ENCODE results near the gene VPS33B. TPM values are rescaled to one million over a fixed set of nuclear protein-coding genes. Genes with fewer than 3 reads are reported as not detected.
A peak's percentile ranks its signal among the peaks of the same experiment; 100 is the strongest.
"Not testable (repeated sequence)": the region's sequence is repeated elsewhere in the genome, so short reads cannot be mapped to it uniquely, and the experiment has no call there.

Gene VPS33B
- total and polyA plus RNA-seq, 3 experiments from 2014 or later, result 10.6 to 20.6 (median 20.4) TPM

GRCh38 chr15:91046056-91046455 is 23.7 kb upstream of the VPS33B start:
- not testable (repeated sequence) for H3K36me3 Mint-ChIP-seq; H3K9me3 ChIP-seq (ENCODE audit: low read length); DNase-seq

DNA sequence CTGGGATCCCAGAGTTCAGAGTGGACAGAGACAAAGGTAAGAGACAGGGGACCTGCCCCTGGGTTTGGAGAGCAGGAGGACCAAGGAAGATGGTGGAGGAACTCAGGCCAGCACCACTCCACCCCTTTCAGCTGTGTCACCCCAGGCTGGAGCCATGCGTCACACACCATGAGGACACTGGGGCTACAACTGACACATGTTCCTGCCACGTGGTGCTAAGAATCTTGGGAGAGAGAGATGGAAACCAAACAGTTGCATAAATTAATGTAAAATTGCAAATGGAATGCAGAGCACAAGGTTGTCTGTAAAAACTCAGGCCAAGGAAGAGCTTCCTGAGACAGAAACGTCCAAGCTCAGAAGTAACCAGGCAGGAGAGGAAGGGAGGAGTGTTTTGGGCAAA is 22.7 kb upstream of the VPS33B start:
- ChIA-PET CTCF (interaction anchor here (0.8 to 1.2 kb wide), 2 partner anchors 12 to 113 kb away, joined by 3 to 4 read pairs; partner anchors contain the start of gene HDDC3), POLR2A (no interaction called here)
- no peaks in the 10 kb centered on the region for H3K27me3 ChIP-seq (ENCODE audit: insufficient read depth, low read length, poor library complexity, severe bottlenecking)
- H3K9me3 Mint-ChIP-seq, result no peaks in the 10 kb centered on the region
- H3K36me3 ChIP-seq (ENCODE audit: insufficient read depth, low read length), result no peaks in the 10 kb centered on the region
- H3K36me3 Mint-ChIP-seq, result no peaks in the 10 kb centered on the region
- peaks cover 25 to 29% (median 28%) of the 10 kb centered on the region in 3 donors for H3K4me1 Mint-ChIP-seq
- peaks cover 0 to 1% of the 10 kb centered on the region in 2 donors for H3K27me3 Mint-ChIP-seq
- no peak overlapping the region for H3K27ac ChIP-seq (ENCODE audit: low read depth, low read length)
- no peak for DNase-seq
- no peaks in the 10 kb centered on the region for H3K9me3 ChIP-seq (ENCODE audit: low read length)
- peak overlapping the region in 3 of 8 donors; percentile 0 to 93 (median 11) for H3K27ac Mint-ChIP-seq
- H3K4me3 ChIP-seq (ENCODE audit: low read length), result no peak overlapping the region
- no peak overlapping the region for H3K4me3 Mint-ChIP-seq
- peaks cover 16% of the 10 kb centered on the region for H3K4me1 ChIP-seq (ENCODE audit: insufficient read depth, low read length)

More at GRCh38 chr15:91046056-91046455, 23.7 kb upstream of the VPS33B start:
- peaks cover 18% of the 10 kb centered on the region for H3K4me1 ChIP-seq (ENCODE audit: insufficient read depth, low read length)
- H3K36me3 ChIP-seq (ENCODE audit: insufficient read depth, low read length); POLR2A ChIA-PET; H3K27ac Mint-ChIP-seq; H3K4me3 ChIP-seq (ENCODE audit: low read length); H3K9me3 Mint-ChIP-seq; H3K27me3 Mint-ChIP-seq; H3K27ac ChIP-seq (ENCODE audit: low read depth, low read length); H3K27me3 ChIP-seq (ENCODE audit: insufficient read depth, low read length, poor library complexity, severe bottlenecking); H3K4me3 Mint-ChIP-seq: not testable (repeated sequence)
- peaks cover 25 to 29% (median 28%) of the 10 kb centered on the region in 3 donors for H3K4me1 Mint-ChIP-seq
- CTCF ChIA-PET, result interaction anchor here (0.8 kb wide), 1 partner anchor 114 kb away, joined by 3 read pairs; the partner anchor contains the start of gene HDDC3

DNA sequence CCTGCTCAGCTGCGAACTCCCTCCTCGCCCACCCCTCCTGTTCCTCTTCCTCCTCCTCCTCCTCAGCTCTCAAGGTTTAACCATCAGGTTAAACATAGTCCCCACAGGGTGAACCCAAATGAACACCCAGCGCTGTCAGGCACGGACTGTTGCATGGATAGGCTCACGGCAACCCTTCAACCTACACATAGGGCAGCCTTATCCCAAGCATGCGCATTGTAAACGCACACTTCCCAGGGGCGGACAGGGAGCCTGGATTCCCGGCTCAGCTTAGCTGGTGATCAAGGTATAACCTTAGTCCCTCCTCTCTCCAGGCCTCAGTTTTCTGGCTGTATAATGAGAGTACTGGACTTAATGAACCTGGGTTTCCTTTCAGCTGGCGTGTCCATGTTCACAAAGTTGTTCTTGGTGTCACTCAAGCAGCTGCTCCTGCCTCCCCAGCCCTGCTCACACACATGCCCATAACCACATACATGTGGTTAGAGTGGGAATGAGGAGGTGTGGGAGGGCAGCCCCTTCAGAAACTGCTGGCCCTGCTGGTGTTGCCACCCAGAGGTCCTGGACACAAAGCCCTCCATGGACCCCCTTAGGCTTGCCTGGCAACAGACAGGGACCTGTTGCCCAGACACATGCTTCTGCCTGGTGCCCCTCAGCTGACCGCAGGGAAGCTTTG is 20.9 kb upstream of the VPS33B start:
- peaks cover 9% of the 10 kb centered on the region for H3K4me1 ChIP-seq (ENCODE audit: insufficient read depth, low read length)
- Mint-ChIP-seq H3K9me3 (no peaks in the 10 kb centered on the region), H3K27me3 (peaks cover 1 to 5% of the 10 kb centered on the region in 2 donors), H3K4me3 (no peak overlapping the region), H3K27ac (peak overlapping the region in 1 of 8 donors; percentile 38), H3K4me1 (peaks cover 12 to 14% (median 13%) of the 10 kb centered on the region in 3 donors), H3K36me3 (no peaks in the 10 kb centered on the region)
- no peak overlapping the region for H3K27ac ChIP-seq (ENCODE audit: low read depth, low read length)
- H3K9me3 ChIP-seq (ENCODE audit: low read length), result no peaks in the 10 kb centered on the region
- no peak overlapping the region for H3K4me3 ChIP-seq (ENCODE audit: low read length)
- no peaks in the 10 kb centered on the region for H3K27me3 ChIP-seq (ENCODE audit: insufficient read depth, low read length, poor library complexity, severe bottlenecking)
- ChIA-PET CTCF (interaction anchor here (1.0 to 1.2 kb wide), 3 partner anchors 10 to 111 kb away, joined by 3 to 4 read pairs (median 3); partner anchors contain the start of gene HDDC3), POLR2A (no interaction called here)
- DNase-seq, result no peak
- H3K36me3 ChIP-seq (ENCODE audit: insufficient read depth, low read length), result no peaks in the 10 kb centered on the region

GRCh38 chr15:91040856-91041255 is 18.5 kb upstream of the VPS33B start:
- Mint-ChIP-seq H3K9me3 (no peaks in the 10 kb centered on the region), H3K4me3 (no peak overlapping the region), H3K36me3 (no peaks in the 10 kb centered on the region), H3K27ac (no peak overlapping the region), H3K27me3 (peaks cover 5 to 6% of the 10 kb centered on the region in 2 donors), H3K4me1 (no peaks in the 10 kb centered on the region)
- ChIA-PET POLR2A (no interaction called here), CTCF (no interaction called here)
- no peak overlapping the region for H3K27ac ChIP-seq (ENCODE audit: low read depth, low read length)
- H3K4me1 ChIP-seq (ENCODE audit: insufficient read depth, low read length), result no peaks in the 10 kb centered on the region
- DNase-seq, result no peak
- no peak overlapping the region for H3K4me3 ChIP-seq (ENCODE audit: low read length)
- no peaks in the 10 kb centered on the region for H3K27me3 ChIP-seq (ENCODE audit: insufficient read depth, low read length, poor library complexity, severe bottlenecking)
- no peaks in the 10 kb centered on the region for H3K36me3 ChIP-seq (ENCODE audit: insufficient read depth, low read length)
- no peaks in the 10 kb centered on the region for H3K9me3 ChIP-seq (ENCODE audit: low read length)

GRCh38 chr15:91039996-91040395 is 17.6 kb upstream of the VPS33B start:
- CTCF ChIA-PET, result no interaction called here
- H3K4me3 Mint-ChIP-seq, result no peak overlapping the region

DNA sequence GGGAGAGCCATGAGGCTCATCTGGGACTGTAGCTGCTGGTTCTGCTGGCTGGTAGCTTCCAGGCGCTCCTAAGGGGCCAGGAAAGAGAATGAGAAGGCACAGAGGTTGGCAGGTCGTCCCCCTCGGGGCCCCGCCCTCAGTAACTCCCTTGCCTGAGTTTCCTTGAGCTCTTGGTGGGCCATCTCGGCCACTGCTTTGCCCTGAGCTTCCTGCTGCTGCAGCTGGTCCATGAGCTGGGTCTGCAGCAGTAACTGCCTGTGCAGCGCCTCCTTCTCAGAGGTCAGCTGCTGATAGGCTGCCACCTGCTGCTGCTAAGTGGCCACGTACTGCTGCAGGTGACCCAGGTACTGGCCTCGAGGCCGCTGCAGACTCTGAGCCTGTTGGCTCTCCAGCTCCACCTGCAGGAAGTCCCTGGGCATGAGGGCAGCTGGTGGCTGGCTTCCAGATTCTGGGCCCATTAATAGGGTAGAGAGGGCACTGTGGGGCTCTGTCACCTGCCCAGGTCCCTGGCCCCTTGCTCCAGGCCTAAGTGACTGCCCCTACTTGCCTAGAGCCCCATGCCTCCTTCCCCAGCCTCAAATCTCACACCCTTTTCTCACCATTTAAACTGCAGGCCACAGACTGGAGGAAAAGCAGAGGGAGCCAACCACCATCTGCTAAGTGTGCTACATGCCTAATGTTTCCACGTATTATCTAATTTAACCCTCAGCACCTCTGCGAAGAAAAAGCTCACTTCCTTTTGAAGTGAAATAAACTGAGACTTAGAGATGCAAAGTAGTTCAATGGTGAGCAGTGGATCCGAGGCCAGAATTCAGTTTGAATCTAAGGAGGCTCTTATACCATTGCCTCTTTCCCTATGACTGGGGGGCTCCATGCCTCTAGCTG is 10.8 kb upstream of the VPS33B start:
- no peaks in the 10 kb centered on the region for H3K9me3 Mint-ChIP-seq
- POLR2A ChIA-PET, result no interaction called here
- H3K4me1 ChIP-seq (ENCODE audit: insufficient read depth, low read length), result no peaks in the 10 kb centered on the region
- H3K27ac ChIP-seq (ENCODE audit: low read depth, low read length), result no peak overlapping the region
- H3K27me3 Mint-ChIP-seq, result peaks cover 0 to 3% of the 10 kb centered on the region in 2 donors
- H3K27ac Mint-ChIP-seq, result peak overlapping the region in 2 of 8 donors; percentile 3 to 42
- no peaks in the 10 kb centered on the region for H3K36me3 Mint-ChIP-seq
- H3K4me1 Mint-ChIP-seq, result peaks cover 0 to 8% (median 7%) of the 10 kb centered on the region in 3 donors
- CTCF ChIA-PET, result interaction anchor here (0.7 to 3.2 kb wide), 19 partner anchors 9 to 740 kb away, joined by 3 to 21 read pairs (median 4); partner anchors contain the start of genes HDDC3, RCCD1, UNC45A and VPS33B
- peak; percentile 25 to 69 (median 38) for DNase-seq
- H3K36me3 ChIP-seq (ENCODE audit: insufficient read depth, low read length), result no peaks in the 10 kb centered on the region
- no peak overlapping the region for H3K4me3 ChIP-seq (ENCODE audit: low read length)
- H3K9me3 ChIP-seq (ENCODE audit: low read length), result no peaks in the 10 kb centered on the region
- peak overlapping the region in 1 of 7 donors; percentile 27 for H3K4me3 Mint-ChIP-seq
- H3K27me3 ChIP-seq (ENCODE audit: insufficient read depth, low read length, poor library complexity, severe bottlenecking), result no peaks in the 10 kb centered on the region

More at GRCh38 chr15:91039996-91040395, 17.6 kb upstream of the VPS33B start:
- H3K27me3 Mint-ChIP-seq, result peaks cover 5 to 6% of the 10 kb centered on the region in 2 donors
- H3K36me3 ChIP-seq (ENCODE audit: insufficient read depth, low read length), result no peaks in the 10 kb centered on the region
- no peaks in the 10 kb centered on the region for H3K9me3 Mint-ChIP-seq
- H3K27ac ChIP-seq (ENCODE audit: low read depth, low read length), result no peak overlapping the region
- no peaks in the 10 kb centered on the region for H3K36me3 Mint-ChIP-seq
- DNase-seq, result no peak
- no peaks in the 10 kb centered on the region for H3K4me1 Mint-ChIP-seq
- H3K4me3 ChIP-seq (ENCODE audit: low read length), result no peak overlapping the region
- no peaks in the 10 kb centered on the region for H3K9me3 ChIP-seq (ENCODE audit: low read length)
- H3K4me1 ChIP-seq (ENCODE audit: insufficient read depth, low read length), result no peaks in the 10 kb centered on the region
- H3K27me3 ChIP-seq (ENCODE audit: insufficient read depth, low read length, poor library complexity, severe bottlenecking), result no peaks in the 10 kb centered on the region
- H3K27ac Mint-ChIP-seq, result no peak overlapping the region
- POLR2A ChIA-PET, result no interaction called here

- no peaks in the 10 kb centered on the region for H3K9me3 ChIP-seq (ENCODE audit: low read length)
- POLR2A ChIA-PET, result no interaction called here
- CTCF ChIA-PET, result interaction anchor here (1.0 to 2.3 kb wide), 4 partner anchors 9 to 128 kb away, joined by 3 to 6 read pairs (median 4); partner anchors contain the start of genes RCCD1 and VPS33B
- H3K27me3 Mint-ChIP-seq, result no peaks in the 10 kb centered on the region
- peak overlapping the region in 1 of 8 donors; percentile 14 for H3K27ac Mint-ChIP-seq
- H3K4me3 ChIP-seq (ENCODE audit: low read length), result no peak overlapping the region
- no peak overlapping the region for H3K4me3 Mint-ChIP-seq
- H3K27ac ChIP-seq (ENCODE audit: low read depth, low read length), result no peak overlapping the region
- no peaks in the 10 kb centered on the region for H3K9me3 Mint-ChIP-seq
- H3K27me3 ChIP-seq (ENCODE audit: insufficient read depth, low read length, poor library complexity, severe bottlenecking), result no peaks in the 10 kb centered on the region
- H3K4me1 ChIP-seq (ENCODE audit: insufficient read depth, low read length), result no peaks in the 10 kb centered on the region
- no peak for DNase-seq
- H3K4me1 Mint-ChIP-seq, result peaks cover 0 to 8% (median 7%) of the 10 kb centered on the region in 3 donors
- H3K36me3 ChIP-seq (ENCODE audit: insufficient read depth, low read length), result no peaks in the 10 kb centered on the region
- H3K36me3 Mint-ChIP-seq, result no peaks in the 10 kb centered on the region
Observed at GRCh38 chr15:91031796-91032195, 9.4 kb upstream of the VPS33B start.
